GM21381 (cell line): Measurements from ENCODE around the gene USP9X.
A peak's percentile ranks its signal among the peaks of the same experiment; 100 is the strongest.
"Not testable (repeated sequence)": the region's sequence is repeated elsewhere in the genome, so short reads cannot be mapped to it uniquely, and the experiment has no call there.

ENCODE experiments used
- ATAC-seq: cut with Tn5 transposase; IDR thresholded peaks from one replicate; pipeline ENCODE4 v1.9.1; 2021; ENCODE audit warnings: mild to moderate bottlenecking, moderate library complexity; ENCODE audit not compliant: unreplicated experiment

The USP9X gene

GRCh38 chrX:41184312-41184711 lies 99.1 kb downstream of the USP9X start:
- ATAC-seq = no peak

- not testable (repeated sequence) for ATAC-seq
These were observed 101.7 kb downstream of the USP9X start for GRCh38 chrX:41186946-41187345.

DNA sequence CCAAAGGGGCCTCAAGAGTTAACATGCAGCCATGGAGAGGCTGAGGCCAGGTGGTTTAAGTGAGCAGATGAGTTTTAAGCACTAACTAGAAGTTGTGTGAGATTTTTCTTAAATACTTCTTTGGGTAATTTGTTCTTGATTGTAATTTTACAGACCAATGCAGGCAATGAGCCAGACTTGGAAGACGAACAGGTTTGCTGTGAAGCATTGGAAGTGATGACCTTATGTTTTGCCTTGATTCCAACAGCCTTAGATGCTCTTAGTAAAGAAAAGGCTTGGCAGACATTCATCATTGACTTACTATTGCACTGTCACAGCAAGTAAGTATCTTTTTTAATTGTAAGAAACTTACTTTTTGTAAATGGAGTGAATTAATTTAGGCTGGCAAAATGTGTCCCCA lies 103.9 kb downstream of the USP9X start:
- no peak for ATAC-seq

GRCh38 chrX:41192880-41193279 lies 107.6 kb downstream of the USP9X start:
- no peak for ATAC-seq

GRCh38 chrX:41198410-41198809 lies 113.2 kb downstream of the USP9X start:
- ATAC-seq = no peak

GRCh38 chrX:41200785-41201184 lies 115.5 kb downstream of the USP9X start:
- ATAC-seq = no peak

DNA sequence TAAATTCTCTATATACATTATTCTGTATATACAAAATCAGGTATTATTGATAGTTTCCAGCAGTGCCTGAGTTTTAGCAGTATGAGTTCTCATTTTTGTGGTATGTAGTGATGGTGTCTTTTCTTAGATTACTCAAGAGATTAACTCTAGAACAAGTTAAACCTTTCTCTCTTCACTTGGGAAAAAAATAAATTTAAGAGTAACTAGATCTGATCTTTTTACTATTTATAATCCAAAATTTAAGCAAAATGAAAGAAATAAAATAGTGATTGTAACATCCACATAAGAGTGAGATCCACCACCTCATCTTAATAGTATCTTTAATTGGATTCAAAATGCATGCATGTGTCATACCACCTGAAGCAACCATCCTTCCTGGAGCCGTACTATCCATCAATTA lies 124.6 kb downstream of the USP9X start:
- ATAC-seq = no peak

- ATAC-seq = no peak
These were observed 139.4 kb downstream of the USP9X start for GRCh38 chrX:41224605-41225004.

- no peak for ATAC-seq
These were observed 148.7 kb downstream of the USP9X start for GRCh38 chrX:41233988-41234387.

DNA sequence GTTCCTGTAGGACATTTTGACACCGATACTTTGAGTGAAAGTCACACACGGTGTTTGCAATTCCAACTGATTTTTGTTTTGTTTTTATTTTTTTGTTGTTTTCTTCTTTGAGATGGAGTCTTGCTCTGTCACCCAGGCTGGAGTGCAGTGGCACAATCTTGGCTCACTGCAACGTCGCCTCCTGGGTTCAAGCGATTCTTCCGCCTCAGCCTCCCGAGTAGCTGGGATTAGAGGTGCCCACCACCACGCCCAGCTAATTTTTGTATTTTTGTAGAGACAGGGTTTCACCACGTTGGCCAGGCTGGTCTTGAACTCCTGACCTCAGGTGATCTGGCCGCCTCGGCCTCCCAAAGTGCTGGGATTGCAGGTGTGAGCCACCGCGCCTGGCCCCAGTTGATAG lies 149.2 kb downstream of the USP9X start:
- not testable (repeated sequence) for ATAC-seq

- no peak for ATAC-seq
These were observed 149.7 kb downstream of the USP9X start for GRCh38 chrX:41234962-41235361.

- peak; percentile 81 for ATAC-seq
These were observed 151.4 kb downstream of the USP9X start for GRCh38 chrX:41236629-41237028.

DNA sequence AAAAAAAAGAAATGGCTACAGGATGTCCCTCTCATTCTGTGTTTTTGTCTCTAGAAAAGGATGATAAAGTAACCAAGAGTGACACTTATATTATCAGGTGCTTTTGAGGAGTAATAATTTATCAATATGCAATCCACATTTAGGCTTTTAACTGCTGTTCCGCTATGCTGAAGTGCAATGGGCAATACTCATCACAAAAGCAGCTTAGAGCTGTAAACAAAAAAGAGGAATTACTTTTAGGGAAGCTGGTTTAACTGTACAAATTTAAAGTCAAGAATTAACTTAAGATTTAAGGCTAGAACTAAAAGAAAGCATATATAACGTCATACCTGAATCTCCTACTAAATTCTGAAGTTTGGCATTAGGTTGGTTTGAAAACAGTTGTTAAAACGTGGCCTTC lies 155.3 kb downstream of the USP9X start:
- no peak for ATAC-seq

DNA sequence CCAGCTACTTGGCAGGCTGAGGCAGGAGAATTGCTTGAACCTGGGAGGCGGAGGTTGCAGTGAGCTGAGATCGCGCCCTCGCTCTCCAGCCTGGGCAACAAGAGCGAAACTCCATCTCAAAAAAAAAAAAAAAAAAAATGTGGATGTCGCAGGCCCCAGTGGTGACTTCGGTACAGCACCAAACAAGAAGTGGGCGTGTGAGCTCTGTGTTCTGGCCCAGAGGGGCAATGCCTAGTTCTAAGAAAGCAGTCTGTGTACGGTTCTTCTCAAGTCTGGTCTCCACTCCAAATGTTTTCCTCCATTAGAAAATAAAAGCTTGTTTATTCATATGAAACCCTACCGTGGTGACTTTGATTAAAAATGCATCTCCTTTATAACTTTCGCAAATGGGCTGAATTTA lies 156.7 kb downstream of the USP9X start:
- no peak for ATAC-seq

- no peak for ATAC-seq
These were observed 160.4 kb downstream of the USP9X start for GRCh38 chrX:41245641-41246040.

GRCh38 chrX:41250867-41251266 lies 165.6 kb downstream of the USP9X start:
- ATAC-seq = no peak

GRCh38 chrX:41257801-41258200 lies 172.6 kb downstream of the USP9X start:
- no peak for ATAC-seq

GRCh38 chrX:41258226-41258625 lies 173.0 kb downstream of the USP9X start:
- ATAC-seq = no peak

GRCh38 chrX:41258871-41259270 lies 173.6 kb downstream of the USP9X start:
- no peak for ATAC-seq

DNA sequence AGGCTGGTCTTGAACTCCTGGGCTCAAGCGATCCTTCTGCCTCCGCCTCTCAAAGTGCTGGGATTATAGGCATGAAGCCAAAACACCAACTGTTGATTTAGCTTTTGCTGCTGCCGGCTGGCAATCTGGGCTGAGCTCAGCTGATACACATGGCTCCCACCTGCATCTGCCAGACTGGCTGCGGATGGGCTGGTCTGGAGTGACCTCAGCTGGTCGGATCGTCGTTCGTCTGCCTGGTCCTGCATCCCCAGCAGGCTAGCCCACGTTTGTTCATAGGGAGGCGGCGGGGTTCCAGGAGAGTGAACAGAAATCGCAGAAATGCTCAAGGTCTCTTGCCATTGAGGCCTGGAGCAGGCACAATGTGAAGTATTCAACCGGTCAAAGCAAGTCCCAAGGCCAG lies 174.3 kb downstream of the USP9X start:
- ATAC-seq = no peak

DNA sequence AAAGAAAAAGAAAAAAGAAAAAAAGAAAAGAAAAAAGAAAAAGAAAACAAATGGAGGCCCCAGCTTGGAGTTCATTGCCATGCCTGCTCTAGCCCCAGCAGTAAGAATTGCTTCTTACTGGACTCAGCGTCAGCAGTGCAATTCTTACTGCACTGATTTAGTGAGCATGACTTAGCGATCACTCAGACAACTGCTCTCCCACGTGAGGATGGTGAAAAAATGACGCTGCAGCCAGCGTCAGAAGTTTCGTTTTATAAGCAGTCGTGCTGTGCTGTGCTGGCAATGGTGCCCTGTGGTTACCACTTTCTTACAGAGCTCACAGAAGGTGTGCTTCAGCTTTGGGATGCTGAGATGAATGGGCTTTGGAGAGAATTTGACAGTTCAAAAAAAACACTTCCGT lies 180.4 kb downstream of the USP9X start:
- ATAC-seq = no peak

- ATAC-seq = no peak
These were observed 188.4 kb downstream of the USP9X start for GRCh38 chrX:41273638-41274037.

DNA sequence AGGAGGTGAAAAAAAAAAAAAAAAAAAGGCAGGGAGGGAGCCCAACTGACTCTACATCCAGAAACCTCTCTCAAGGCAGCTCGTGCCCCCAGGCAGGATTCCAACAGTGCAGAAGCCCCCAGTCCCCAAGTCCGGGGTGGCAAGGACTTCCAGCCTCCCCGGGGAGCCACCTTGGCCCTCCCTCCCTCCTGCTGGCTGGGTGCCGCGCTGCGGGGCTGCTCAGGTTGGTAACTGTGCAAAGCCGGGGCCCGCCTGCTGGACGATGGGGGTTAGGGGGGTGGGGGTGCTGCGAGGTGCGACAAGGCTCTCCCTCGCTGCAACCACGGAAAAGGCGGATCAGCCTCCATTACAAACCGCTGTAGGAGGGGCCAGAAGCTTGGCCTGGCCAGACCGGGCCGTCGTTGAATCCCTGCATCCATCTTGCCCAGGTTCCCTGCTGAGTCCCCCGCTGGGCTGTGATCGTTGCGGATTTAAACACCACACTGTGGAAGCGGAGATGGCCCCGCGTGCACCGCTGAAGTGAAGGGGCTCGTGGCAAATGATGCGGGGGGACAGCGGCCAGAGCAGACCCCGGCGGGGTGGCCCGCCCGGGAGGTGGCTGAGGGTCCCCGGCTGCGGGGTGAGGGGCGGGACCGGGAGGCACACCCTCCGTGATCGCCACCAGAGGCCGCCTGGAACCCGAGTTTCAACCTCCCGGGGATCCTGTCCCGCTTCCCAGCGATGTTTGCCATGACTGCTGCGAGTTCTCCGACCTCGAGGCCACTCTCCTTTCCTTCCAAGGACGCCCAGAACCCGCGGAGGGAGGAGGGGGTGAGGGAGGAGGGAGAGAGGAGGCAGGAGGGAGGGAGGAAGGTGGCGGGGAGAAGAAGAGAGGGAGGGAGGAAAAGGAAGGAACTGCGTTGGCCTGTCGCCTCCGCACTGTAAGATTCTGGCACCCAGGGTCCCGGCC lies 190.7 kb downstream of the USP9X start:
- no peak for ATAC-seq
